ENCODE data around the gene HTRA1.

HTRA1 gene

GRCh38 chr10:122473116-122473515 lies 11.8 kb downstream of the HTRA1 start:
- Histone ChIP-seq H3K27ac (ENCODE audit: low read depth, low read length, poor library complexity, severe bottlenecking) (no peak overlapping the region), H3K9me2 (ENCODE audit: low read depth, low read length) (no peaks in the 10 kb centered on the region), H3K9me3 (ENCODE audit: low read length) (no peaks in the 10 kb centered on the region), H4K20me1 (ENCODE audit: insufficient read depth, low read length) (no peaks in the 10 kb centered on the region), H3K36me3 (ENCODE audit: insufficient read depth, low read length) (no peaks in the 10 kb centered on the region), H3K27me3 (ENCODE audit: insufficient read depth, low read length) (no peaks in the 10 kb centered on the region), H2AFZ (ENCODE audit: low read length) (no peak overlapping the region), H3K4me3 (ENCODE audit: low read depth, low read length, poor library complexity, severe bottlenecking) (no peak overlapping the region), H3K4me2 (ENCODE audit: low read length) (no peak overlapping the region), H3K79me2 (ENCODE audit: insufficient read depth, low read length) (no peaks in the 10 kb centered on the region), H3K4me1 (ENCODE audit: insufficient read depth, low read length, severe bottlenecking) (no peaks in the 10 kb centered on the region), H3K9ac (ENCODE audit: low read length) (no peak overlapping the region), H3F3A (ENCODE audit: insufficient read depth, low read length) (no peaks in the 10 kb centered on the region)
- TF ChIP-seq EZH2 (IDR thresholded peaks at IDR 0.05; ENCODE audit: borderline replicate concordance, low read length) = no peak
- TF ChIP-seq CTCF (IDR thresholded peaks at IDR 0.05; ENCODE audit: low read length) = no peak

- Histone ChIP-seq H4K20me1 (ENCODE audit: insufficient read depth, low read length) (no peaks in the 10 kb centered on the region), H3K4me1 (ENCODE audit: insufficient read depth, low read length, severe bottlenecking) (no peaks in the 10 kb centered on the region), H3K9me3 (ENCODE audit: low read length) (no peaks in the 10 kb centered on the region), H3K27ac (ENCODE audit: low read depth, low read length, poor library complexity, severe bottlenecking) (no peak overlapping the region), H3K4me3 (ENCODE audit: low read depth, low read length, poor library complexity, severe bottlenecking) (no peak overlapping the region), H3K79me2 (ENCODE audit: insufficient read depth, low read length) (no peaks in the 10 kb centered on the region), H3F3A (ENCODE audit: insufficient read depth, low read length) (no peaks in the 10 kb centered on the region), H3K27me3 (ENCODE audit: insufficient read depth, low read length) (no peaks in the 10 kb centered on the region), H3K36me3 (ENCODE audit: insufficient read depth, low read length) (no peaks in the 10 kb centered on the region), H3K4me2 (ENCODE audit: low read length) (no peak overlapping the region), H2AFZ (ENCODE audit: low read length) (no peak overlapping the region), H3K9ac (ENCODE audit: low read length) (no peak overlapping the region), H3K9me2 (ENCODE audit: low read depth, low read length) (no peaks in the 10 kb centered on the region)
- TF ChIP-seq CTCF (IDR thresholded peaks at IDR 0.05; ENCODE audit: low read length) (no peak), EZH2 (IDR thresholded peaks at IDR 0.05; ENCODE audit: borderline replicate concordance, low read length) (no peak)
Measured at GRCh38 chr10:122474131-122474818, 12.9 kb downstream of the HTRA1 start.

- Histone ChIP-seq H3K27ac (ENCODE audit: low read depth, low read length, poor library complexity, severe bottlenecking) (no peak overlapping the region), H4K20me1 (ENCODE audit: insufficient read depth, low read length) (no peaks in the 10 kb centered on the region), H3K4me1 (ENCODE audit: insufficient read depth, low read length, severe bottlenecking) (no peaks in the 10 kb centered on the region), H3K4me3 (ENCODE audit: low read depth, low read length, poor library complexity, severe bottlenecking) (no peak overlapping the region), H3K36me3 (ENCODE audit: insufficient read depth, low read length) (no peaks in the 10 kb centered on the region), H3K4me2 (ENCODE audit: low read length) (no peak overlapping the region), H3K9me3 (ENCODE audit: low read length) (no peaks in the 10 kb centered on the region), H3K79me2 (ENCODE audit: insufficient read depth, low read length) (no peaks in the 10 kb centered on the region), H2AFZ (ENCODE audit: low read length) (no peak overlapping the region), H3K27me3 (ENCODE audit: insufficient read depth, low read length) (no peaks in the 10 kb centered on the region), H3K9ac (ENCODE audit: low read length) (no peak overlapping the region), H3F3A (ENCODE audit: insufficient read depth, low read length) (no peaks in the 10 kb centered on the region), H3K9me2 (ENCODE audit: low read depth, low read length) (no peaks in the 10 kb centered on the region)
- no peak for TF ChIP-seq CTCF (IDR thresholded peaks at IDR 0.05; ENCODE audit: low read length)
Measured at GRCh38 chr10:122475100-122475499, 13.7 kb downstream of the HTRA1 start.
